ENCODE data around the gene ADGRL2. TPM values are rescaled to one million over a fixed set of nuclear protein-coding genes. Genes with fewer than 3 reads are reported as not detected.

ADGRL2 gene
- polyA plus RNA-seq, 1 of the 3 experiments (the other 2 are of a cell fraction) = 40.3 TPM

- no peak for TF ChIP-seq SIN3A (IDR thresholded peaks at IDR 0.05; ENCODE audit: borderline replicate concordance, low read depth, low read length)
- TF ChIP-seq JUND (IDR thresholded peaks at IDR 0.05) = no peak
- no peak for TF ChIP-seq RFX5 (IDR thresholded peaks at IDR 0.05; ENCODE audit: low read length)
- no peak for TF ChIP-seq IRF3 (IDR thresholded peaks at IDR 0.05; ENCODE audit: low read depth, low read length)
- TF ChIP-seq EZH2phosphoT487 (IDR thresholded peaks at IDR 0.05; ENCODE audit: borderline replicate concordance, low read depth) = no peak
- TF ChIP-seq SMC3 (IDR thresholded peaks at IDR 0.05; ENCODE audit: low read depth, low read length) = no peak
- no peak for TF ChIP-seq MEF2A (IDR thresholded peaks at IDR 0.05; ENCODE audit: borderline replicate concordance, low read depth)
These were observed 136.1 kb downstream of the ADGRL2 start (continued) for GRCh38 chr1:81936853-81937252.

- H3K4me1 ChIP-seq (ENCODE audit: control insufficient read depth in 1 of 2, insufficient read depth in 2 of 2, low read depth in 1 of 2, low read length in 1 of 2) = peaks cover 0 to 9% of the 10 kb centered on the region in 2 experiments; a peak in 2 of 4 replicates
- H3K27ac ChIP-seq (ENCODE audit: low read depth in 2 of 2, low read length in 1 of 2) = peak overlapping the region in 1 of 2 experiments; percentile 47; a peak in 2 of 4 replicates
- no peak overlapping the region for H2AFZ ChIP-seq (ENCODE audit: low read depth)
- ChIA-PET CTCF (interaction anchor here (0.6 kb wide), 1 partner anchor 1920 kb away, joined by 3 read pairs; no protein-coding TSS in a partner anchor), POLR2A (no interaction called here)
- no peak for DNase-seq
- TF ChIP-seq USF1 (IDR thresholded peaks at IDR 0.05; ENCODE audit: borderline replicate concordance, low read depth) (no peak), CTCF (IDR thresholded peaks at IDR 0.05) (no peak), GATA2 (CRISPR knock-in tag; IDR thresholded peaks at IDR 0.05) (peak; percentile 65), USF2 (IDR thresholded peaks at IDR 0.05; ENCODE audit: borderline replicate concordance, low read depth, low read length) (no peak), CHD2 (IDR thresholded peaks at IDR 0.05; ENCODE audit: low read length, partially characterized antibody) (no peak), RFX5 (IDR thresholded peaks at IDR 0.05; ENCODE audit: low read length) (no peak), FOXJ3 (CRISPR knock-in tag; IDR thresholded peaks at IDR 0.05) (no peak), NFIC (IDR thresholded peaks at IDR 0.05; ENCODE audit: borderline replicate concordance) (no peak), RCOR1 (IDR thresholded peaks at IDR 0.05; ENCODE audit: low read length) (peak; percentile 51; the same call in 1 of the 2 replicates)
- peaks cover 16% of the 10 kb centered on the region for H3K79me2 ChIP-seq (ENCODE audit: insufficient read depth)
- peaks cover 9 to 13% of the 10 kb centered on the region in 2 experiments for H3K36me3 ChIP-seq (replicated peaks in 1 of 2; ENCODE audit: control insufficient read depth in 1 of 2, insufficient read depth in 2 of 2, low read length in 1 of 2)
- H3K9me2 ChIP-seq = no peaks in the 10 kb centered on the region
- no peak overlapping the region for H3K4me2 ChIP-seq
- H4K20me1 ChIP-seq (ENCODE audit: insufficient read depth) = no peaks in the 10 kb centered on the region
- 96% methylated on average over 2 of the region's 2 CpGs for whole genome bisulfite sequencing (ENCODE audit: low lambda C conversion rate)
- no peaks in the 10 kb centered on the region for H3K27me3 ChIP-seq (ENCODE audit: insufficient read depth)
- H3F3A ChIP-seq (replicated peaks; ENCODE audit: insufficient read depth) = peaks cover 2% of the 10 kb centered on the region
- H3K9ac ChIP-seq = no peak overlapping the region
- no peak overlapping the region for H3K4me3 ChIP-seq (ENCODE audit: low read depth in 2 of 2, low read length in 1 of 2)
- no peaks in the 10 kb centered on the region for H3K9me3 ChIP-seq
These were observed 137.2 kb downstream of the ADGRL2 start for GRCh38 chr1:81937791-81938450.

All from SK-N-SH (cell line).